CD4-positive, alpha-beta memory T cell (primary cell): Measurements from ENCODE around the gene FARSB. TPM values are rescaled to one million over a fixed set of nuclear protein-coding genes. Genes with fewer than 3 reads are reported as not detected.

ENCODE experiments used
- CTCF ChIA-PET: fragments of 350-600 bp; sonication (Branson Sonifier 250); formaldehyde crosslinking; loops from one replicate; lab custom pipeline; 2021; ENCODE audit warnings: inconsistent platforms; ENCODE audit not compliant: partially characterized antibody; lab: Charles Lee
- POLR2A ChIA-PET: fragments of 350-600 bp; sonication (Branson Sonifier 250); formaldehyde crosslinking; loops from one replicate; lab custom pipeline; 2021; ENCODE audit not compliant: partially characterized antibody; lab: Charles Lee
- DNase-seq, 5 donors: peaks; one replicate each; pipeline versions ENCODE4 v3.0.0 to v3.0.0-alpha.2; 2020 to 2022; ENCODE audit warnings: mixed read lengths in 1 of 5
- H3K27ac ChIP-seq: one replicate; pipeline ENCODE4 v1.7.0; 2013; ENCODE audit warnings: low read depth, low read length
- H3K27me3 ChIP-seq: 2 replicates; pipeline ENCODE4 v1.7.0; 2013; ENCODE audit warnings: mild to moderate bottlenecking, low read length, moderate library complexity; ENCODE audit not compliant: insufficient read depth
- H3K36me3 ChIP-seq: 2 replicates; pipeline ENCODE4 v1.7.0; 2013; ENCODE audit warnings: mild to moderate bottlenecking, low read length, moderate library complexity; ENCODE audit not compliant: insufficient read depth
- H3K4me1 ChIP-seq: 2 replicates; pipeline ENCODE4 v1.7.0; 2013; ENCODE audit warnings: mild to moderate bottlenecking, low read length, moderate library complexity; ENCODE audit not compliant: insufficient read depth
- H3K4me3 ChIP-seq, 2 donors: one replicate each; pipeline ENCODE4 v1.7.0; 2013; ENCODE audit warnings: low read length in 2 of 2, mild to moderate bottlenecking in 1 of 2
- H3K9me3 ChIP-seq, 2 donors: one replicate each; pipeline ENCODE4 v1.7.0; 2013; ENCODE audit warnings: low read length in 2 of 2, control low read depth in 1 of 2; ENCODE audit not compliant: control insufficient read depth in 1 of 2
- H3K27ac Mint-ChIP-seq, 7 donors: one replicate each; pipeline ENCODE4 v1.8.0; 2020 to 2021; ENCODE audit warnings: mixed read lengths in 7 of 7, mild to moderate bottlenecking in 6 of 7, inconsistent platforms in 3 of 7, moderate library complexity in 3 of 7
- H3K27me3 Mint-ChIP-seq, 2 donors: one replicate each; pipeline ENCODE4 v1.8.0; 2020 to 2021; ENCODE audit warnings: mixed read lengths in 2 of 2
- H3K36me3 Mint-ChIP-seq, 2 donors: one replicate each; pipeline ENCODE4 v1.8.0; 2020 to 2021; ENCODE audit warnings: mixed read lengths in 2 of 2, inconsistent platforms in 1 of 2, mild to moderate bottlenecking in 1 of 2
- H3K4me1 Mint-ChIP-seq, 4 donors: one replicate each; pipeline ENCODE4 v1.8.0; 2020 to 2021; ENCODE audit warnings: mixed read lengths in 4 of 4, mild to moderate bottlenecking in 1 of 4
- H3K4me3 Mint-ChIP-seq, 8 donors: one replicate each; pipeline ENCODE4 v1.8.0; 2020 to 2021; ENCODE audit warnings: mixed read lengths in 8 of 8, mild to moderate bottlenecking in 7 of 8, moderate library complexity in 6 of 8, inconsistent platforms in 3 of 8
- H3K9me3 Mint-ChIP-seq, 8 donors: one replicate each; pipeline ENCODE4 v1.8.0; 2020 to 2021; ENCODE audit warnings: mixed read lengths in 8 of 8, mild to moderate bottlenecking in 5 of 8, inconsistent platforms in 3 of 8, moderate library complexity in 1 of 8
- intact Hi-C: fragments of 100-400 bp; cut with micrococcal nuclease; formaldehyde crosslinking; loops from one replicate; pipeline ENCODE4 v1.15.1; 2023
- polyA plus RNA-seq, 2 donors: library from polyadenylated mRNA; unstranded; fragments of 300-500 nt; fragmentation: Illumina TruSeq; gene quantifications; one replicate each; pipeline ENCODE4 v1.2.3, GENCODE V29; 2021
- total RNA-seq, 2 experiments: library from RNA; stranded (reverse); gene quantifications; one replicate each; pipeline ENCODE4 v1.2.3, GENCODE V29; 2021

The FARSB gene
- total and polyA plus RNA-seq, 4 experiments from 2014 or later: 11.2 to 36.8 (median 19.0) TPM

DNA sequence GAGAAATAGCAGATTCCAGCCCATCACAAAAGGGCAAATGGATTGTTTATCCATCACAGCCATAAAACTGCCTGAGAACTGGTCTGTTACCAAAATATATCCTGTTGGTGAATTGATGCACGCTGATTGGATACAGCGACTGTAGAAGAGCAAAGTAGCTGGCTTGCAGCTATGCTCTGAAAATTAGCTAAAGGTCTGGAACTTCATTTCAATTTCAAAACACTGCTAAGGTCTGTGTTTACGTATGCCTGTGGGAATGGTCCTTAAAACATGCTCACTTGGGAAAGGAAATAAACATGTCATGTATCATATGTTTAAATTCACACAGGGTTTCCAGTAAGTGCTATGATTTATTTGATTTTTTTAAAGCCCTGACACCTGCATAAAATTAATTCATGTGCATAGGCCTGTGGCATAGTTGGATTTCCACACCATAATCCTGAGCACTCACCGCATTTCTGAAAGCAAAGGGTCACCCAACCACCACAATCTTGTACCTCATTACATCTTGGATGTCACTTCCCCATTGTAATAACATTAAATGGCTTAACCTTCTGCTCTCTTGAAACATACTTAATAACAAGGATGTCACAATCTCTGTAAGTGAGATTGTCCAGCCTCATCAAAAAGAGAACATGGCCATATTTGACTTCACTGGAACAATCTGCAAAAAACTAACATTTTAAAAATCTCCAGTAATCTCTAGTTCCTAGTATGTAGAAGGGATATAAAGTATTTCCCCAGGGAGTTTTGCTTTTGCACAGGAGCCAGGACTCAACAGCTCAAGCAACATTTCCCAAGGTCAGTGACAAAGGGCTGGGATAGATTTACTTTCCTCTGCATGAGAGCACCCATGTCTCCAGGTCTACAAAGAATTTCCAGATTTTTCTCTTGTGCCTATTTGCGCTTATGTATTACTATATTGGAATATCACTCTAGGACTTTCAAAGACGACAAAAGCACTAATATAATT, 109.8 kb downstream of the FARSB start:
- Histone ChIP-seq H3K36me3 (no peaks in the 10 kb centered on the region), H3K9me3 (no peaks in the 10 kb centered on the region), H3K4me1 (no peaks in the 10 kb centered on the region), H3K27ac (no peak overlapping the region), H3K4me3 (no peak overlapping the region), H3K27me3 (no peaks in the 10 kb centered on the region)
- no peak overlapping the region for H3K27ac Mint-ChIP-seq
- intact Hi-C loops: no loop called here
- H3K27me3 Mint-ChIP-seq: peaks cover 0 to 2% of the 10 kb centered on the region in 2 donors
- no peaks in the 10 kb centered on the region for H3K4me1 Mint-ChIP-seq
- no peak for DNase-seq
- no peak overlapping the region for H3K4me3 Mint-ChIP-seq
- no peaks in the 10 kb centered on the region for H3K9me3 Mint-ChIP-seq
- H3K36me3 Mint-ChIP-seq: no peaks in the 10 kb centered on the region
- CTCF ChIA-PET: interaction anchor here (1.1 to 1.6 kb wide), 2 partner anchors 10 to 20 kb away, joined by 3 to 4 read pairs; no protein-coding TSS in a partner anchor
- POLR2A ChIA-PET: no interaction called here

DNA sequence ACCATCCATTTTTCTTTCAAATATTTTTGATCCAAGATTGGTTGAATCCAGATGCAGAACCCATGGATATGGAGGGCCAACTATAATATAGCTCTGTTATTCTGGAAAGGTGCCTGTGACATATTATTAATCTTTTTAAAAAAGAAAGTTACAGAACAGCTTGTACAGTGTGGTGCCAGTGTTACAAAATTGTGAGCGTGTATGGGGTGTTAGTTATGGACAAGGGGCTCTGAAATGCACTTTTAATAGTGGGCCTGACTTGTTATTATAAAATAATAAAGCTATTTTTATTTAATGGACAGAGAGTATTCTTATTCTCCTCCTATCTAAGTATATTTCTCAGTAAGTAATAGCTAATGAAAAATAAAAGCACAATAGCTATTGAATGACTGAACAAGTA, 111.2 kb downstream of the FARSB start:
- Histone ChIP-seq H3K4me3 (no peak overlapping the region), H3K27me3 (no peaks in the 10 kb centered on the region), H3K4me1 (no peaks in the 10 kb centered on the region), H3K9me3 (no peaks in the 10 kb centered on the region), H3K27ac (no peak overlapping the region), H3K36me3 (no peaks in the 10 kb centered on the region)
- H3K4me1 Mint-ChIP-seq: no peaks in the 10 kb centered on the region
- no peak overlapping the region for H3K4me3 Mint-ChIP-seq
- intact Hi-C loops: no loop called here
- no peaks in the 10 kb centered on the region for H3K9me3 Mint-ChIP-seq
- H3K36me3 Mint-ChIP-seq: no peaks in the 10 kb centered on the region
- no peaks in the 10 kb centered on the region for H3K27me3 Mint-ChIP-seq
- no peak overlapping the region for H3K27ac Mint-ChIP-seq
- CTCF ChIA-PET: interaction anchor here (1.6 kb wide), 1 partner anchor 22 kb away, joined by 4 read pairs; no protein-coding TSS in a partner anchor
- no peak for DNase-seq
- POLR2A ChIA-PET: interaction anchor here (0.7 kb wide), 1 partner anchor 266 kb away, joined by 3 read pairs; no protein-coding TSS in a partner anchor

DNA sequence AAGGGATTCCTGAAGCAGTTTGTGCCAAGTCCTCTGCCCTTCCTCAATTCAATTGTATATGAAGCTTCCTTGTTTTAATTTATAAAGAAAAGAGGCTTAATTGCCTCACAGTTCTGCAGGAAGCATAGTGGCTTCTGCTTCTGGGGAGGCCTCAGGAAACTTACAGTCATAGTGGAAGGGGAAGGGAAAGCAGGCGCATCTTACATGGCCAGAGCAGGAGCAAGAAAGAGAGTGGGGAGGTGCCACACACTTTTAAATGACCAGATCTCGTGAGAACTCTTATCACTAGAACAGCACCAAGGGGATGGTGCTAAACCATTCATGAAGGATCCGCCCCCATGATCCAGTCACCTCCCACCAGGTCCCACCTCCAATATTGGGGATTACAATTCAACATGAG, 117.4 kb downstream of the FARSB start:
- Histone ChIP-seq H3K9me3 (no peaks in the 10 kb centered on the region), H3K4me3 (no peak overlapping the region), H3K36me3 (no peaks in the 10 kb centered on the region), H3K27me3 (no peaks in the 10 kb centered on the region), H3K27ac (no peak overlapping the region), H3K4me1 (no peaks in the 10 kb centered on the region)
- Mint-ChIP-seq H3K4me3 (no peak overlapping the region), H3K9me3 (peaks cover 0 to 3% (median 0%) of the 10 kb centered on the region in 8 donors), H3K4me1 (no peaks in the 10 kb centered on the region), H3K27me3 (no peaks in the 10 kb centered on the region), H3K27ac (no peak overlapping the region), H3K36me3 (no peaks in the 10 kb centered on the region)
- intact Hi-C loops: no loop called here
- DNase-seq: no peak
- ChIA-PET CTCF (no interaction called here), POLR2A (no interaction called here)

DNA sequence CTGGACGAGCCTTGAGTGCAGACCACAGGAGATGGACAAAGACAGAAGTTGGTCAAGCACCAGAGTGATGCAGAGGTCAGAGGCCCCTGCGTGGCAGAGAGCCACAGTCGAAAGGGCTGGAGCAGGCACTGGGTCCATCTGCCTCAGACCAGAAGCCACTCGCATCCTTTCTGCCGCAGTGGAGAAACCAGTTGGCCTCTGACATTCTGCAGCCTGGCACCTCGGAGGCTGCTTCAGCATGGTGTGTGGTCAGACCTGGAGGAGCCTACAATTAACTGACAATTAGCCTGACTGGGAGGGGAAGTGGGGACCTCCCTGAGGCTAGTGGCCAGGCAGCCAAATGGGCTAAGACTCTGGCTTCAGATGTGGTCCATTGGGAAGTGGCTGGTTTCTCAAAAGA, 120.4 kb downstream of the FARSB start:
- Histone ChIP-seq H3K4me3 (no peak overlapping the region), H3K27ac (no peak overlapping the region), H3K27me3 (no peaks in the 10 kb centered on the region), H3K4me1 (no peaks in the 10 kb centered on the region), H3K9me3 (no peaks in the 10 kb centered on the region), H3K36me3 (no peaks in the 10 kb centered on the region)
- DNase-seq: no peak
- Mint-ChIP-seq H3K4me1 (no peaks in the 10 kb centered on the region), H3K27ac (no peak overlapping the region), H3K4me3 (no peak overlapping the region), H3K27me3 (no peaks in the 10 kb centered on the region), H3K36me3 (peaks cover 0 to 4% of the 10 kb centered on the region in 2 donors), H3K9me3 (peaks cover 0 to 3% (median 0%) of the 10 kb centered on the region in 8 donors)
- ChIA-PET POLR2A (no interaction called here), CTCF (interaction anchor here (1.0 kb wide), 1 partner anchor 12 kb away, joined by 3 read pairs; no protein-coding TSS in a partner anchor)
- intact Hi-C loops: no loop called here

DNA sequence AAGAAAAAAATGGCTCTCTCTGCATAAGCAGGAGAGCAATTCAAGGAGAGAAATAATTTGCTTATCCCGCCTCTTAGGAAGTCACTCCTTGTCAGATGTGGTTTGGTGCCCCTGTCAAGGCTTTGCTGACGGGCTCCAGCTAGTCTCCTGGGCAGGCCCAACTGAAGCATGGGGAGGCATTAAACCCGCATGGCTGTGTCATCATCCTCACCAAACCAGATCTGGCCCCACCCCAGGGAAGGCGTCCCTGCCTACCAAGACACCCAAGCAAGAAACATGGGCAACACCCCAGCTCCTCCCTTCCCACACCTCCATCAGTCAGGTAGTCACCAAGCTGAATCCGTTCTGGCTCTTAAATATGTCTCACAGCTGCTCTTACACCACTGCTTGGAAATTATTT, 123.6 kb downstream of the FARSB start:
- Histone ChIP-seq H3K4me3 (no peak overlapping the region), H3K4me1 (no peaks in the 10 kb centered on the region), H3K9me3 (no peaks in the 10 kb centered on the region), H3K27me3 (no peaks in the 10 kb centered on the region), H3K27ac (no peak overlapping the region), H3K36me3 (no peaks in the 10 kb centered on the region)
- Mint-ChIP-seq H3K4me1 (no peaks in the 10 kb centered on the region), H3K27me3 (no peaks in the 10 kb centered on the region), H3K4me3 (no peak overlapping the region), H3K27ac (no peak overlapping the region), H3K36me3 (peaks cover 0 to 6% of the 10 kb centered on the region in 2 donors), H3K9me3 (no peaks in the 10 kb centered on the region)
- ChIA-PET CTCF (no interaction called here), POLR2A (no interaction called here)
- intact Hi-C loops: no loop called here
- DNase-seq: no peak

DNA sequence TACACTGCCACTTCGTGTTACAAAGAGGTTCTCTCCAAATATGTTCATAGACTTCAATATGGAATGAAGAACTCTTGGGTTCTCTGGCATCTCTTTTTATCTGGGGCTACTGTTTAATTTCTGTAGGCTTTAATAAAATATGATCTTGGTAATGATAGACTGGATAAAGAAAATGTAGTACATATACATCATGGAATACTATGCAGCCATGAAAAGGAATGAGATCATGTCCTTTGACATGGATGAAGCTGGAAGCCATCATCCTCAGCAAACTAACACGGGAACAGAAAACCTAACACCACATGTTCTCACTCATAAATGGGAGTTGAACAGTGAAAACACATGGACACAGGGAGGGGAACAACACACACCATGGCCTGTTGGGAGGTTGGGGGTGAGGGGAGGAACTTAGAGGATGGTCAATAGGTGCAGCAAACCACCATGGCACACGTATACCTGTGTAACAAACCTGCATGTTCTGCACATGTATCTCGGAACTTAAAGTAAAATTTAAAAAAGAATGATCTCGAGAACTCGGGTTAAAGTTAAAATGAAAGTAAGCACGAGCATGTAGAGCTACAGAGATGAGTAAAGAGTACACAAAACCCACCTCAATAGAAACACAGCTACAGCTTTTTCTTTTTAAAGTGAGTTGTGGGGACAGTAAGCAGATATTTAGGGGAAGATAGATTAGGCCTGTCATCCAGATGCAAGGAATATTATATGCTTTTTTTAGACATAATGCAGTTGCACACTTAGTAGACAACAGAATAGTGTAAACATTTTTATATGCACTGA, 129.2 kb downstream of the FARSB start:
- no peaks in the 10 kb centered on the region for H3K36me3 ChIP-seq
- peak overlapping the region in 1 of 7 donors; percentile 33 for H3K27ac Mint-ChIP-seq
- intact Hi-C loops: no loop called here
- peaks cover 0 to 2% (median 0%) of the 10 kb centered on the region in 8 donors for H3K9me3 Mint-ChIP-seq
- H3K4me3 Mint-ChIP-seq: peak overlapping the region in 1 of 8 donors; percentile 44
- no peaks in the 10 kb centered on the region for H3K27me3 ChIP-seq
- H3K27me3 Mint-ChIP-seq: no peaks in the 10 kb centered on the region
- no peaks in the 10 kb centered on the region for H3K9me3 ChIP-seq
- no peaks in the 10 kb centered on the region for H3K4me1 ChIP-seq
- no peak overlapping the region for H3K4me3 ChIP-seq
- POLR2A ChIA-PET: no interaction called here
- peaks cover 14 to 16% of the 10 kb centered on the region in 2 donors for H3K36me3 Mint-ChIP-seq
- no peak for DNase-seq
- H3K4me1 Mint-ChIP-seq: no peaks in the 10 kb centered on the region
- no peak overlapping the region for H3K27ac ChIP-seq
- CTCF ChIA-PET: no interaction called here

DNA sequence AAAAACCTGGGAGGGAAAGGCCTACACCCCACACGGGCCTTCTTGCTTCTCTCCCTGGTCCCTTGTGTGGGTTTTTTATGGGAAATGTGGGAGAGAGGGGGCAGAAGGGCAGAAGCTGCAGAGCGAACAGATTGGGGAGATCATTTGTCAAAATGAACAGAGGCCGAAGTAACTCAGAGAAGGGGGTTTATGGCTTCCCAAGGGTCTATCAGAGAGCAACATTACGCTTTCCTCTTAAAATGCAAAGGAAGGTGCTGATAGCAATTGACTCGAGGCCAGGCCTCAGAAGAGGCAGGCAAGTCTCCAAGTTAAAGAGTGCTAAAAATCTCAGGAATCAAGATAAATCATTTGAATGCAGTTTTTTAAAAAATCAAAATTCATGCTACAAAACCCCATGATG, 130.1 kb downstream of the FARSB start:
- Mint-ChIP-seq H3K4me1 (no peaks in the 10 kb centered on the region), H3K4me3 (no peak overlapping the region), H3K9me3 (peaks cover 0 to 2% (median 0%) of the 10 kb centered on the region in 8 donors), H3K27me3 (no peaks in the 10 kb centered on the region), H3K27ac (no peak overlapping the region), H3K36me3 (peaks cover 12 to 16% of the 10 kb centered on the region in 2 donors)
- CTCF ChIA-PET: no interaction called here
- no peaks in the 10 kb centered on the region for H3K27me3 ChIP-seq
- H3K36me3 ChIP-seq: no peaks in the 10 kb centered on the region
- POLR2A ChIA-PET: no interaction called here
- no peaks in the 10 kb centered on the region for H3K9me3 ChIP-seq
- no peak overlapping the region for H3K27ac ChIP-seq
- H3K4me3 ChIP-seq: no peak overlapping the region
- no peak for DNase-seq
- H3K4me1 ChIP-seq: no peaks in the 10 kb centered on the region
- intact Hi-C loops: no loop called here
